ENCODE data around the gene ATAD3C. TPM values are rescaled to one million over a fixed set of nuclear protein-coding genes. Genes with fewer than 3 reads are reported as not detected.
"Not testable (repeated sequence)": the region's sequence is repeated elsewhere in the genome, so short reads cannot be mapped to it uniquely, and the experiment has no call there.

ATAD3C gene
- total RNA-seq, 1 experiment from 2014 or later: 0.05 TPM

DNA sequence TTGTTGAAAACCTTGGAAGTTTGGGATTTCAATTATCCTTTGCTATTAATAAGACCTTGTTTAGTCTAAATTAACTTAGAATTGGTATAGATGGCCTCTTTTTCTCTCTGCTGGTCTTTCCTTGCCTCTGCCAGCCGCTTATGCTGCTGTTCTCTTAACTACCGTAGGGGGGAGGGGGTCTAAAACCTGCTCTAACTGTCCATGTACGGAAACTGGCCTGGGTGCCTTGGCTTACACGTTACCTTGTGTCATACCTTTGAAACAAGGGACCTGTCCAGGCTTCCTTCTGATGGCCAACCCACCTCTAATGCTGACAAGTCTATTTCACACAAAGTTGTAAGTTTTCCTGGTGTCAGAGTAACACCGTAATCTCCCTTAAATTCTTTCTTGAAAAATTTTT lies 32.1 kb upstream of the ATAD3C start:
- in situ Hi-C loops (cut with HindIII; ENCODE audit: low pct_unique_long_range_greater_than_20kb, low sequenced_read_pairs); DNase-seq (ENCODE audit: low read depth, low spot score): not testable (repeated sequence)

DNA sequence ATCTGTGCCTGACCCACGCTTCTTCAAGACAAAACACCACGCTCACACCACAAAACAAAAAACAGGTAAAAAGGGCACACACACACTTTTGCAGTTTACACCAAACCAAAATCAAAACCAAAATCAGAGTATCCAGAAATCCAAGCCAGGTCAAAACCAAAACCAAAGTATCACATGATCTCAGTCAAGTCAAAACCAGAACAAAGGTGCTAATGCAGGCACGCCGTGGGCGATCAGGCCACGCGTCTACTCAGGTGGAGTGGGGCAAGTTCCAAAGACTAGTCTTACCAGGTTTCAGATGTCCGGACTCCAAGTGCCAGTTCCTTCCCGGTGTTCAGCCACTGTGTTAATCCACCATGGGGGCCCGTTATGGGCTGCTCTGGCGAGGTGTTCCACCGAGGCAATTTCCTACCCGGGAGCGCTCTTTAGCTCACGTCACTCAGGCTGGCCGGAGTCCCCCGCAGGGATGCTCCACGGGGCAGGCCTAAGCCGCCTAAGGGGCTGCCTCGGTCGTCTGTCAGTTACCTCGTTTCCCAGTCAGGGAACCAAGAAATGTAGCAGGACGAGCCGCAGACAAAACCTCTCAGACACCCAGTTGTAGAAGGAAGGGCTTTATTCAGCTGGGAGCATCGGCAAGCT lies 31.5 kb upstream of the ATAD3C start:
- DNase-seq (ENCODE audit: low read depth, low spot score); in situ Hi-C loops (cut with HindIII; ENCODE audit: low pct_unique_long_range_greater_than_20kb, low sequenced_read_pairs): not testable (repeated sequence)

DNA sequence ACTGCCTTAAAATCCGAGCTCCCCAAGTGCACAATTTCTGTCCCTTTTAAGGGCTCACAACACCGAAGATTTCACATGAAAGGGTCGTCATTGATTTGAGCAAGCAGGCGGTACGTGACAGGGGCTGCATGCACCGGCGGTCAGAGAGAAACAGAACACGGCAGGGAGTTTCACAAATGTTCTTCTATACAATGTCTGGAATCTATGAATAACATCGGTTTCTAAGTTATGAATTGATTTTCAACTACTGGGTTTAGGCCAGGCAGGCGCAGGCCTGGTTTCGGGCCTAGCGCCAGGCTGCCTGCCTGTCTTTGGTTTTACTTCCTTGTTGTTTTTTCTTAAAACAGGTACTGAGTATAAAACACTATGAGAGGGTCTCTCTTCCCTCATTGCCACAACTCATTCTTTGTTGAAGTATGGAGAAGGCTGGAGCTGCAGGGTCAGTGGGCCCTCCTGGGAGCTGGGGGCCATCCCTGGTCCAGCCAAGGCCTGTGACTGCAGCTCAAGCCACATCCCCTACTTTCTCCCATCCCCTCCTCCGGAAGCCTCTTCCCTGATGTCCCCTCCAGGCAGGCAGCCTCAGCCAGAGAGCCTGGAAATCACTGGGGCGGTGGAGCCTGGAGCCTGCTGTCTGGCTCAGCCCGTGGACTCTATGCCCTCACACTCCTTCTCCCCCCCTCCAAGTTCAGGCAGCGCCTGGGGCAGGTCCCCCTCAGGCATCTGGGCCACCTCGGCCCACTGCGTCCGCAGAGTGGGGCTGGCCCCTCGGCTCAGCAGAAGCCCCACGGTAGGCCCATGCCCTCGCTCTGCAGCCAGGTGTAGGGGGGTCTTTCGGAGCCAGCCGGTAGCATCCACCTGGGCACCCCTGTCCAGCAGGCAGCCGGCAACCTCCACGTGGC lies 30.8 kb upstream of the ATAD3C start:
- no peak for DNase-seq (ENCODE audit: low read depth, low spot score)
- in situ Hi-C loops (cut with HindIII; ENCODE audit: low pct_unique_long_range_greater_than_20kb, low sequenced_read_pairs): no loop called here

DNA sequence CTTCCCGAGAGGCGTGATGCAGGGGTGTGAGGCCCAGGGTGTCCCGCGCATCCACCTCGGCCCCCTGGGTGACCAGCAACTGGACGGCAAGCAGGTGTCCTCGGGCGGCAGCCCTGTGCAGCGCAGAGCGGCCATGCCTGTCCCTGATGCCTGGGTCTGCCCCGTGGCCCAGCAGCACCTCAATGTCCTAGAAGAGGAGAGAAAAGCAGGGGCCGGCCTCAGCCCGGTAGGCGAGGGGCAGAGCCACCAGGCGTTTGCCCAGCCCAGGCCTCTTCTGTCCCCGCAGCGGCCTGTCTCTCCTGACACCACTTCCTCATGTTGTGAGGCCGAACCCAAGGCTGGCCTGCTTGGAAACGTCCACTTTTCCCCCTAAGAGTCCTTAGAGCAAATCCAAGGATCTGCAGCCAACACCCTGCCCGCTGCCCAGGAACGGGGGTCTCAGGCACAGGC lies 30.1 kb upstream of the ATAD3C start:
- in situ Hi-C loops (cut with HindIII; ENCODE audit: low pct_unique_long_range_greater_than_20kb, low sequenced_read_pairs): no loop called here
- DNase-seq (ENCODE audit: low read depth, low spot score): no peak

DNA sequence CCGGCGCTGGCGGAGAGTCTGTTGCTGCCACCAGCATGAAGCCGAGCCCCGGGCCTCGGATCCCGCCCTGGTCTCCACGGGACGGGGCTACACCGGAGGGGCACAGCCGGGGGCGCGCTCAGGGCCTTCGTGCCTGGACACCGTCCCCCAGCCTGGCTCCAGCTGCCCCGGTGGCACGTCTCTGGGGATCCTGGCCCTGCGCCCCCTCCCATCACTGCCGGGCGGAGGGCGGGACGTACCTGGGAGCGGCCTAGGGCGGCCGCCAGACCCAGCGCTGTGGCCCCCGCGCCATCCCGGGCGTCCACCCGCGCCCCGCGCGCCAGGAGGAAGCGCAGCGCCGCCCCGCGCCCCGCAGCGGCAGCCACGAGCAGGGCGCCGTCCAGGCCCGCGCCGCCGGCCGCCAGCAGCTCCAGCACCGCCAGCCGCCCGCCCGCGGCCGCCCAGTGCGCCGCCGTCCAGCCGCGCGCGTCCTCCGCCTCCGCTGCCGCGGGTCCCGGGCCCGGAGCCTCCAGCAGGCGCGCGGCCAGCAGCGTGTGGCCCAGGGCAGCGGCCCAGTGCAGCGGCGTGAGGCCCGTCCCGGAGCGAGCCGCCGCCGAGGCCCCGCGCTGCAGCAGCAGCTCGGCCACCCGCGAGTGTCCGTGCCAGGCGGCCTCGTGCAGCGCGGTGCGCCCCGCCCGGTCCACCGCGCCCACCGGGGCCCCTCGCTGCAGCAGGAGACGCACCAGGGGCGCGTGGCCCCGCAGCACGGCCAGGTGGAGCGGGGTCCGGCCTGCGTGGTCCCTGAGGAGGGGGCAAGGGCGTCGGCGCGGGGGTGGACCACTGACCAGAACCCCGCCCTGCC lies 29.5 kb upstream of the ATAD3C start:
- in situ Hi-C loops (cut with HindIII; ENCODE audit: low pct_unique_long_range_greater_than_20kb, low sequenced_read_pairs): no loop called here
- no peak for DNase-seq (ENCODE audit: low read depth, low spot score)

DNA sequence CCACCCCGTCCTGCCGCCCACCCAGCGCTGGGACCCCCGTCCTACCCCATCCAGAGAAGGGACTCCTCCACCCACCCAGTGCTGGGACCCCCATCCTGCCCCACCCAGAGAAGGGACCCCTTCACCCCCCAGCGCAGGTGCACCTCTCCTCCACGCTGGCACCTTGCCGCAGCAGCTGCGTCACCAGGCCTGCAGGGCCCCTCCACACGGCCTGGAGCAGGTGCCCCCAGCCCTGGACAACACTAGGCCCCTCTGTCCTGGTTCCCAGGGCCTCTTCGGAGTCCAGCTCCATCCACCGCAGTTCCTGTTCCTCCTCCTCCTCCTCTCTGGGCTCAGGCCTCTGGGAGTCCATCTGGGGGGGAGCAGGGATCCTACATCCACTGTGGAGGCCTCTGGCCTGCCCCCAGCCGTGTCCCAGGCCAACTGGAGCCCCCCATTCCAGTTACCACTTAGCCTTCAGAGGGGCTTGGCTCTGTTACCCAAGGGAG lies 28.8 kb upstream of the ATAD3C start:
- in situ Hi-C loops (cut with HindIII; ENCODE audit: low pct_unique_long_range_greater_than_20kb, low sequenced_read_pairs): no loop called here
- no peak for DNase-seq (ENCODE audit: low read depth, low spot score)

DNA sequence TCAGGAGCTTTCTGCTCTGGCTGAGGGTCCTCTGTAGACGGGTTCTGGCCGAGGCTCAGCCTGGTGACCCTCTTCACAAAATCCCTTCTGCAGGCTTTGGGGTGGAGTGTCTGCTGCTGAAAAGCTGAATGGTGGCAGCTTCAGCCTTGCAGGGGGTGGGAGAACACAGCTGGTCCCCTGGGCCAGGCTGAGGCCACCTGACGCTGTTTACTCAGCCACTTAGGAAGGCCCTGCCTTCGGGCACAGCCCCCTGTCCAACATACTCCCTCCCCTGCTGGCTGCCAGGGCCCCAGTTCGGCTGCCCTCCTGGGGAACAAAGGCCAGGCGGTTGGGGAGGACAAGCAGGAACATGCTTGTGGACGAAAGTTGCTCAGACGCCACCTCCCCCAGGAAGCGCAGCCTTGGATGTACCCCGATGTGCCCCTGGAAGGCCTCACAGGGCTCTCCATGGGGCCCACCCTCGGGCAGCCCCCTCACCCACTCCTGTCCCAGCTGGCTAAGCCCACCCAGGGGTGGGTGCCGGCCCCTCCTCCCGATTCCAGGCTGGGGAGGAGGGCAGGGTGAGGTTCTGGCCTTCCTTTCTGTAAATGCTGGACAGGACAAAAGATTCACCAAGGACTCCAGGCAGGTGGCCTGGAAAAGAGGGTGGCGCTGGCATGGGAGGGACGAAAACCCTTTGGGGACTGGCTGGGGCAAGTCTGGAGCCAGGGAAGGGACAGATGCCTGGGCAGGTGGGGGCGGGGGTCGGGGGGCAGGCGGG lies 28.2 kb upstream of the ATAD3C start, which contains the start of gene ANKRD65:
ANKRD65 (minus strand) TSS at position 130 of the 760 bp plus-strand sequence. CDS start 271 bp downstream, outside the sequence.
- in situ Hi-C loops (cut with HindIII; ENCODE audit: low pct_unique_long_range_greater_than_20kb, low sequenced_read_pairs): no loop called here
- DNase-seq (ENCODE audit: low read depth, low spot score): no peak

DNA sequence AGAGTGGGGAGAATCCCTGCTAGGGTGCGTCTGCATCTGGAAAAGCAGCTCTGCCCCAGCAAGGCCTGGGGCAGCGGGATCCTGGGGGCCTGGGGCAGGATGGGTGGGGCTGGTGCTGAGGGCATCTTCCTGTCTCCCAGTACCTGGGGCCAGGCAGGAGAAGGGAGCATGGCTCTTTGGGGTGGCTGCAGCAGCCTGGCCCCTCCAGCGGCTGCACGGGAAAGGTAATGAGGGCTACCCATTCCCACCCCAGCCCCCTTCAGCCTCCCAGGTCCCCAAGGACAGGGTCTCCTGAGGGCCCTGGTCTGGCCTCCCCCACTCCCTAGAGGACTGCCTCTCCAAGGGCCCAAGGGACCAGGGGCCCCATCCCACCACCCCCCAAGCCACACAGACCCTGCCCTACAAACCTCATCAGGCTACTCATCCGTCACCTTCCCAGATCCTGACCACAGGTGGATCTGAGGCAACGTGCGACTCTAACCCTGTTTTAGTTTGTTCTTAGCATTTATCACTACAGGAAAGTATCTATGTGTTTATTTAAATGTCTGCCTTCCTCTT lies 27.5 kb upstream of the ATAD3C start:
- in situ Hi-C loops (cut with HindIII; ENCODE audit: low pct_unique_long_range_greater_than_20kb, low sequenced_read_pairs): no loop called here
- no peak for DNase-seq (ENCODE audit: low read depth, low spot score)

DNA sequence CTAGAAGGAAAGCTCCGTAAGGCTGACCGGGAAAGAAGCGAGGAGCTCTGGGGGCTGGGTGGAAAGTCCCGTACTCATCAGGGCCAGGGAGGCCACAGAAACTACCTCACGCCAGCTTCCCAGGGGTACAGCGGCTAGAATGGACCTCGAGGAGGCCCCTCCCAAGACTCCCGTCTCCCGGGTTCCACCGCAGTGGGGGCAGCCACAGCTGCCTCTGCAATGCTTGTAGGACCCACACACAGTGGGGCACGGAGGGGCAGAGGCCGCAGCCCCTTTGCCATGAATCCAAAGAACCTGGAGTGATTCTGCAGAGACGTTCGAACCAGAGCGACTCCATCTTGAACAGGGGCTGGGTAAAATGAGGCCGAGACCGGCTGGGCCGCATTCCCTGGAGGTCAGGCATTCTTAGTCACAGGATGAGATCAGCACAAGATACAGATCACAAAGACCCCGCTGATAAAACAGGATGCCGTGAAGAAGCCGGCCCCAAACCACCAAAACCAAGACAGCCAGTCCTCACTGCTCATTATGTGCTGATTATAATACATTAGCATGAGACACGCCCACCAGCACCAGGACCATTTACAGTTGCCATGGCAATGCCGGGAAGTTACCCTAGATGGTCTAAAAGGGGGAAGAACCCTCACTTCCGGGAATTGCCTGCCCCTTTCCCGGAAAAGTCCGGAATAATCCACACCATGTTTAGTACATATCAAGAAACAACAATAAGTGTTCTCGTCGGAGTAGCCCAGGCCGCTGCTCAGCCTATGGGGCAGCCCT lies 26.8 kb upstream of the ATAD3C start:
- in situ Hi-C loops (cut with HindIII; ENCODE audit: low pct_unique_long_range_greater_than_20kb, low sequenced_read_pairs): no loop called here
- DNase-seq (ENCODE audit: low read depth, low spot score): peak; percentile 56

DNA sequence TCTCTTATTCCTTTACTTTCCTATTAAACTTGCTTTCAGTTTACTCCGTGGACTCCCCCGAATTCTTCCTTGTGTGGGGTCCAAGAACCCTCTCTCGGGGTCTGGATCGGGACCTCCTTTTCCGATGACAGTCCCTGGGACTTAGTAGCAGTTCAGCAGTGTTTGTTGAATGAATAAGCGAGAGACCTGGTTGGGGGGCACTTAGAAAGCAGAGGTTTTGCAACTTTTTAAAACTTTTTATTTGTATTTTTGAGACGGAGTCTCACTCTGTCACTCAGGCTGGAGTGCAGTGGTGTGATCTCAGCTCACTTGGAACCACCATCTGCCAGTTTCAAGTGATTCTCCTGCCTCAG lies 26.3 kb upstream of the ATAD3C start:
- in situ Hi-C loops (cut with HindIII; ENCODE audit: low pct_unique_long_range_greater_than_20kb, low sequenced_read_pairs): no loop called here
- no peak for DNase-seq (ENCODE audit: low read depth, low spot score)

DNA sequence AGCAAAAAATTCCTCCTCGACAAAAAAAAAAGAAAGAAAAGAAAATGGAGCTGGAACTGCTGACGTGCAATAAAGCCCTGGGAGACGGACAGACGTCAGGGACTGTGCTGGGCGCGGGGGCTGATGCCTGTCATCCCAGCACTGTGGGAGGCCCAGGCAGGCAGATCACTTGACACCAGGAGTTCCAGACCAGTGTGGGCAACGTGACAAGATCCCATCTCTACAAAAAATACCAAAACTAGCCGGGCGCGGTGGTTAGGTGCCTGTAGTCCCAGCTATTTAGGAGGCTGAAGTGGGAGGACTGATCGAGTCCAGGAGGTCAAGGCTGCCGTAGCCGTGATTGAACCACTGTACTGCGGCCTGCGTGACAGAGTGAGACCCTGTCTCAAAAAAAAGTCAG lies 24.8 kb upstream of the ATAD3C start:
- DNase-seq (ENCODE audit: low read depth, low spot score): no peak
- in situ Hi-C loops (cut with HindIII; ENCODE audit: low pct_unique_long_range_greater_than_20kb, low sequenced_read_pairs): no loop called here

DNA sequence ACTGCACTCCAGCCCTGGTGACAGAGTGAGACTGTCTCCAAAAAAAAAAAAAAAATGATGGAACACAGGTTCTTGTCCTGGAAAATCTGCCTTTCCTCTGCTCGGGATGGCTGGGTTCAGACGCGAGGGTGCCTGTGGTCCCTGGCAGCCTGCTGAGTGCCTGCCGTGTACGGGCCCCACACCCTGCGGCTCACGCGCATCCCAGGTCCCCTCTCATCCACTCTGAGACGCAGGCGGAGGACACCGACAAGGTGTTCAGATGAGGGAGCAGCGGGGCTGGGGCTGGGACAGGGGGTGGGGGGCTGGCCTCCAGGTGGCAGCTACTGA lies 24.1 kb upstream of the ATAD3C start:
- no peak for DNase-seq (ENCODE audit: low read depth, low spot score)
- in situ Hi-C loops (cut with HindIII; ENCODE audit: low pct_unique_long_range_greater_than_20kb, low sequenced_read_pairs): no loop called here

DNA sequence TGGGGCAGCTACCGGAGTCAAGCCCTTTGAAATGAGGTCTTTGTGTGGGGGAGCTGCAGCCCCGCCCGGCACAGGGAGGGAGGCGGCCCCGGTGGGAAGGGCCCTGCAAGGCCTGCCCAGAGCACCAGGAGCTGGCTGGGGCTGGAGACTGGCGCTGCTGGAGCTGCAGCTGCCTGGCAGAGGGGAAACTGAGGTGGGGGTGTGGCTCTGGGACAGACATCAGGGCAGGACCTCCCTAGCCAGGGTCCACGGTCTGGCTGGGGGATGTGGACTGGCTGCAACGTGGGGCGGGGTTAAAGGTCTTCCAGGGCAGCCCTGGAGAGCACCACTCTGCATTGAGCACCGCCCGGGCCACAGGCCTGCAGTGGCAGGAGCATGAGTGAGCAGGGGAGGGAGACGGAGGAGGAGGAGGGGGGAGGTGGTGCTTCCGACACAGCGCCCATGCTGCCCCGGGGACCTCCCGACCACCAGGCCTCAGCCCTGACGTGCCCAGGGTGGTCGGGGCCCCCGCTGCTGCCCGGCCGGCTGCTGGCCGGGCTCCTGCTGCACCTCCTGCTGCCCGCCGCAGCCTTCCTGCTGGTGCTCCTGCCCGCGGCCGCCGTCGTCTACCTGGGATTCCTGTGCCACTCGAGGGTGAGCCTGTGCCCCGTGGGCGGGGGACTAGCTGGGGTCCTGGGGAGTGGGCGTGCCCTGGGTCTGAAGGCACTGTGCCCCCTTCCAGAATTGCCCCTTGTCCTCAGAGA lies 23.6 kb upstream of the ATAD3C start:
- in situ Hi-C loops (cut with HindIII; ENCODE audit: low pct_unique_long_range_greater_than_20kb, low sequenced_read_pairs): no loop called here
- DNase-seq (ENCODE audit: low read depth, low spot score): no peak

DNA sequence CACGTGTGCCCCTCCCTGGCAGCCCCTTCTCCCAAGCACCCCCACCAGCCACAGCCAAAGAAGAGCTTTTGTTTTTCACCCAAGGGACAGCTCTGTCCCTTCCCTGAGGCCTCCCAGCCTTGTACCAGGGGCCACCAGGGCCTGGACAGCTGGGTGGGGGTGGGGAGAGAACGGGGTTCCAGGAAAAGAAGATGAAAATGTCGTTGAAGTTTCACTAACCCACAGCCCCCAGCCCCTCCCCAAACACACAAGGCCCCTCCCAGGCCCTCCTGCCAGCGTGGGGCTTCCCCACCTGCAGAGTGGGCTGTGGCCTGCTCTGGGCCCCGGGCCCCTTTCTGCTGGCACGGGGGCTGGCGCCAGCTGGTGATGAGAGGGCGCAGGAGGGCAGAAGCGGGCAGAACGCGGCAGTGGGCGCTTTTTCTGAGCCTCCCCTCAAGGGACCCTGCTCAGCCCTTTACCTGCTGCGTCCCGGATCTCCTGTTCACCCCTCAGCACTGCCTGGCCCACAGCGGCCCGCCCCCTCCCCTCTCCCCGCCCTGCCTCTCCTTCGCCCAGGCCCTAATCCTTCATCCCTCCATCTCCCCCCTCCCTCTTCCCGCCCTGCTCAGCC lies 22.9 kb upstream of the ATAD3C start:
- no peak for DNase-seq (ENCODE audit: low read depth, low spot score)
- in situ Hi-C loops (cut with HindIII; ENCODE audit: low pct_unique_long_range_greater_than_20kb, low sequenced_read_pairs): no loop called here

DNA sequence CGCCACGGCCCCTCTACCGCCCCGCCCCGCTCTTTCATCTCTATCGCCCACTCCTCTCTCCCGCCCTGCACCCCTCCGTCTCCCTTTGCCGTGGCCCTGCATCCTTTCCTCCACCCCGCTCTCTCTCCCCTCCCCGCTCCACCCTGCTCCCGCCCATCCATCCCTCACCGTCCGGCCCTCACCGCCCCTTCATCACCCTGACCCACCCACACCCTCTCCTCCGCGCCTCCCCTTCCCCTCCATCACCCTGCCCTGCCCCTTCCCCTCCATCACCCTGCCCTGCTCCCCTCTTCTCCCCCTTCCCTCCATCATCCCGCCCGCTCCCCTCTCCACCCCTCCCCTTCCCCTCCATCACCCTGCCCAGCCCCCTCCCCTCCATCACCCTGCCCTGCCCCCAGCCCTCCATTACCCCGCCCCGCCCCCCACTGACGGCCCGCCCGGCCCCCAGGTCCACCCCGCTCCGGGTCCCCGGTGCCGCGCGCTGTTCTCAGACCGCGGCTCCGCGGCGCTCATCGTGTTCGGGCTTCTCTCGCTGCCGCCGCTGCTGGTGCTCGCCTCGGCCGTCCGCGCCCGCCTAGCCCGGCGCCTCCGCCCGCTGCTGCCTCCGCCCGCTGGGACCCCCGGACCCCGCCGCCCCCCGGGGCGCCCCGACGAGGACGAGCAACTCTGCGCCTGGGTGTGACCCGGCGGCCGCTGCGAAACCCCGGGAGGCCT lies 22.2 kb upstream of the ATAD3C start:
- no peak for DNase-seq (ENCODE audit: low read depth, low spot score)

More for the DNA sequence above, 22.2 kb upstream of the ATAD3C start:
- in situ Hi-C loops (cut with HindIII; ENCODE audit: low pct_unique_long_range_greater_than_20kb, low sequenced_read_pairs): no loop called here

Measured in SK-MEL-5 (cell line).